Measurements from ENCODE around the gene RTN4. TPM values are rescaled to one million over a fixed set of nuclear protein-coding genes. Genes with fewer than 3 reads are reported as not detected.

The RTN4 gene
- polyA plus RNA-seq, 2 donors: 116 to 121 TPM

- Histone ChIP-seq H3K4me1 (ENCODE audit: control insufficient read depth in 2 of 2, insufficient read depth in 2 of 2, low read length in 1 of 2) (peaks cover 0 to 16% of the 10 kb centered on the region in 2 donors), H3K4me3 (ENCODE audit: low read depth in 1 of 2, low read length in 2 of 2) (no peak overlapping the region), H3K9me3 (ENCODE audit: control insufficient read depth in 2 of 2, insufficient read depth in 1 of 2, low read depth in 1 of 2, low read length in 1 of 2) (no peaks in the 10 kb centered on the region), H3K27ac (ENCODE audit: low read depth in 2 of 2, low read length in 1 of 2) (peak overlapping the region in 1 of 2 donors; percentile 42), H3K27me3 (ENCODE audit: control insufficient read depth in 1 of 2, insufficient read depth in 2 of 2, low read length in 2 of 2) (no peaks in the 10 kb centered on the region), H3K36me3 (ENCODE audit: control insufficient read depth in 2 of 2, insufficient read depth in 2 of 2, low read length in 1 of 2) (no peaks in the 10 kb centered on the region)
- WGBS, 2 donors: 94 to 97% methylated on average over 13 of the region's 13 CpGs
Measured at GRCh38 chr2:54962511-54962910, 87.7 kb downstream of the RTN4 start.

GRCh38 chr2:54960164-54960563, 90.1 kb downstream of the RTN4 start:
- Histone ChIP-seq H3K27ac (ENCODE audit: low read depth in 2 of 2, low read length in 1 of 2) (no peak overlapping the region), H3K9me3 (ENCODE audit: control insufficient read depth in 2 of 2, insufficient read depth in 1 of 2, low read depth in 1 of 2, low read length in 1 of 2) (no peaks in the 10 kb centered on the region), H3K4me3 (ENCODE audit: low read depth in 1 of 2, low read length in 2 of 2) (no peak overlapping the region), H3K36me3 (ENCODE audit: control insufficient read depth in 2 of 2, insufficient read depth in 2 of 2, low read length in 1 of 2) (no peaks in the 10 kb centered on the region), H3K4me1 (ENCODE audit: control insufficient read depth in 2 of 2, insufficient read depth in 2 of 2, low read length in 1 of 2) (peaks cover 0 to 8% of the 10 kb centered on the region in 2 donors), H3K27me3 (ENCODE audit: control insufficient read depth in 1 of 2, insufficient read depth in 2 of 2, low read length in 2 of 2) (no peaks in the 10 kb centered on the region)
- WGBS, 2 donors: 79 to 85% methylated on average over 7 of the region's 7 CpGs

- 85 to 90% methylated on average over 14 of the region's 14 CpGs for WGBS, 2 donors
Measured at GRCh38 chr2:54958717-54959371, 91.4 kb downstream of the RTN4 start.

GRCh38 chr2:54957321-54957999, 92.8 kb downstream of the RTN4 start:
- whole genome bisulfite sequencing, 2 donors: 92 to 95% methylated on average over 18 of the region's 18 CpGs
- Histone ChIP-seq H3K4me1 (ENCODE audit: control insufficient read depth in 2 of 2, insufficient read depth in 2 of 2, low read length in 1 of 2) (peaks cover 0 to under 1% of the 10 kb centered on the region in 2 donors), H3K4me3 (ENCODE audit: low read depth in 1 of 2, low read length in 2 of 2) (no peak overlapping the region), H3K36me3 (ENCODE audit: control insufficient read depth in 2 of 2, insufficient read depth in 2 of 2, low read length in 1 of 2) (no peaks in the 10 kb centered on the region), H3K9me3 (ENCODE audit: control insufficient read depth in 2 of 2, insufficient read depth in 1 of 2, low read depth in 1 of 2, low read length in 1 of 2) (no peaks in the 10 kb centered on the region), H3K27ac (ENCODE audit: low read depth in 2 of 2, low read length in 1 of 2) (no peak overlapping the region), H3K27me3 (ENCODE audit: control insufficient read depth in 1 of 2, insufficient read depth in 2 of 2, low read length in 2 of 2) (no peaks in the 10 kb centered on the region)

More at GRCh38 chr2:54958717-54959371, 91.4 kb downstream of the RTN4 start:
- no peaks in the 10 kb centered on the region for H3K9me3 ChIP-seq (ENCODE audit: control insufficient read depth in 2 of 2, insufficient read depth in 1 of 2, low read depth in 1 of 2, low read length in 1 of 2)
- no peak overlapping the region for H3K4me3 ChIP-seq (ENCODE audit: low read depth in 1 of 2, low read length in 2 of 2)
- peaks cover 0 to 7% of the 10 kb centered on the region in 2 donors for H3K4me1 ChIP-seq (ENCODE audit: control insufficient read depth in 2 of 2, insufficient read depth in 2 of 2, low read length in 1 of 2)
- no peaks in the 10 kb centered on the region for H3K36me3 ChIP-seq (ENCODE audit: control insufficient read depth in 2 of 2, insufficient read depth in 2 of 2, low read length in 1 of 2)
- H3K27me3 ChIP-seq (ENCODE audit: control insufficient read depth in 1 of 2, insufficient read depth in 2 of 2, low read length in 2 of 2): no peaks in the 10 kb centered on the region
- H3K27ac ChIP-seq (ENCODE audit: low read depth in 2 of 2, low read length in 1 of 2): no peak overlapping the region

DNA sequence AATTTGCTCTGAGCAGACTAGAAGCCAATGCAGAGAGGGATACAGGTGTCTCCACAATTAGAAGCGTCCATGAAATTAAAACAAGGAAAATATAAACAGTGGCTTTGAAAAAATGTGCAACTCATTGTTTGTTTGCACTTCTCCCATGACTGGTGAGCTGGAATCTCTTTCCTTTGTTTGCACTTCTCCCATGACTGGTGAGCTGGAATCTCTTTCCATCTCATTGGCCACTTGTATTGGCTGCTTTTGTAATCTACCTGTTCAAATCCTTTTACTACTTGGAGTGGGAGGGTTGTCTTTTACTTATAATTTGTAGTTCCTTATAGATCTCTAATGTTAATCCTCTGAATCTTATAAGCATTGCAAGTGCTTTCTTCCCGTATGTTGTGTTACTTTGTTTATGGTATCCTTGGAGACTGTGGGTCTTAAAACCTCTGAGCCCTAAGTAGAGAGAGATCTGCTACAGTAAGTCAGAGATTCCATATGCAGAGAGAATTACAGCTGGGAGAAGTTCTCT, 94.1 kb downstream of the RTN4 start:
- no peaks in the 10 kb centered on the region for H3K27me3 ChIP-seq (ENCODE audit: control insufficient read depth in 1 of 2, insufficient read depth in 2 of 2, low read length in 2 of 2)
- H3K4me1 ChIP-seq (ENCODE audit: control insufficient read depth in 2 of 2, insufficient read depth in 2 of 2, low read length in 1 of 2): no peaks in the 10 kb centered on the region
- H3K4me3 ChIP-seq (ENCODE audit: low read depth in 1 of 2, low read length in 2 of 2): no peak overlapping the region
- WGBS, 2 donors: 42 to 65% methylated on average over 2 of the region's 2 CpGs
- H3K9me3 ChIP-seq (ENCODE audit: control insufficient read depth in 2 of 2, insufficient read depth in 1 of 2, low read depth in 1 of 2, low read length in 1 of 2): no peaks in the 10 kb centered on the region
- no peak overlapping the region for H3K27ac ChIP-seq (ENCODE audit: low read depth in 2 of 2, low read length in 1 of 2)
- no peaks in the 10 kb centered on the region for H3K36me3 ChIP-seq (ENCODE audit: control insufficient read depth in 2 of 2, insufficient read depth in 2 of 2, low read length in 1 of 2)

- Histone ChIP-seq H3K27me3 (ENCODE audit: control insufficient read depth in 1 of 2, insufficient read depth in 2 of 2, low read length in 2 of 2) (no peaks in the 10 kb centered on the region), H3K4me3 (ENCODE audit: low read depth in 1 of 2, low read length in 2 of 2) (no peak overlapping the region), H3K9me3 (ENCODE audit: control insufficient read depth in 2 of 2, insufficient read depth in 1 of 2, low read depth in 1 of 2, low read length in 1 of 2) (no peaks in the 10 kb centered on the region), H3K27ac (ENCODE audit: low read depth in 2 of 2, low read length in 1 of 2) (peak overlapping the region in 1 of 2 donors; percentile 17), H3K4me1 (ENCODE audit: control insufficient read depth in 2 of 2, insufficient read depth in 2 of 2, low read length in 1 of 2) (no peaks in the 10 kb centered on the region), H3K36me3 (ENCODE audit: control insufficient read depth in 2 of 2, insufficient read depth in 2 of 2, low read length in 1 of 2) (no peaks in the 10 kb centered on the region)
- 64 to 71% methylated on average over 9 of the region's 9 CpGs for WGBS, 2 donors
Measured at GRCh38 chr2:54955358-54956110, 94.7 kb downstream of the RTN4 start.

- no peak overlapping the region for H3K4me3 ChIP-seq (ENCODE audit: low read depth in 1 of 2, low read length in 2 of 2)
- no peak overlapping the region for H3K27ac ChIP-seq (ENCODE audit: low read depth in 2 of 2, low read length in 1 of 2)
- no peaks in the 10 kb centered on the region for H3K4me1 ChIP-seq (ENCODE audit: control insufficient read depth in 2 of 2, insufficient read depth in 2 of 2, low read length in 1 of 2)
- no peaks in the 10 kb centered on the region for H3K27me3 ChIP-seq (ENCODE audit: control insufficient read depth in 1 of 2, insufficient read depth in 2 of 2, low read length in 2 of 2)
- H3K36me3 ChIP-seq (ENCODE audit: control insufficient read depth in 2 of 2, insufficient read depth in 2 of 2, low read length in 1 of 2): no peaks in the 10 kb centered on the region
- no peaks in the 10 kb centered on the region for H3K9me3 ChIP-seq (ENCODE audit: control insufficient read depth in 2 of 2, insufficient read depth in 1 of 2, low read depth in 1 of 2, low read length in 1 of 2)
- 97 to 98% methylated on average over 3 of the region's 3 CpGs for WGBS, 2 donors
Measured at GRCh38 chr2:54954705-54955357, 95.4 kb downstream of the RTN4 start.

DNA sequence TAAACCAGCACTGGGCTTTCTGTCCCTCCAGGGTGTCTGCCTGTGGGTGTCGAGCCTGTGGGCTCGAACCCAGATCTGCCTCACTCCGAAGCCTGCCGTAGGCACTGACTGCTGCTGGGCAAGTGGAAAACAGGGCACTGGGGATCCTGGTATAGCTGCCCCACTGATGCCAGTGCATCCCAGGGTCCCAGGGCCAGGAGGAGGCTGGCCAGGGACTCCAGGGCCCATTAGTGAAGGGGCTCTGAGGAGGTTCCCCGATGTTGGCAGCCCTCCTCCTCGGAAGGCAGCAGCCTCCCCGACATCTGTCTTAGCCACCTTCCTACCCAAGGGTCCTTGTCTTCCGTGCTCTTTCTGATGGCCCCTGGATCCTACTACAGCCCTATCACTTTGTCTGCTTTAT, 96.1 kb downstream of the RTN4 start:
- H3K36me3 ChIP-seq (ENCODE audit: control insufficient read depth in 2 of 2, insufficient read depth in 2 of 2, low read length in 1 of 2): no peaks in the 10 kb centered on the region
- H3K27ac ChIP-seq (ENCODE audit: low read depth in 2 of 2, low read length in 1 of 2): no peak overlapping the region
- H3K4me3 ChIP-seq (ENCODE audit: low read depth in 1 of 2, low read length in 2 of 2): no peak overlapping the region
- 82 to 86% methylated on average over 8 of the region's 8 CpGs for WGBS, 2 donors
- peaks cover 0 to under 1% of the 10 kb centered on the region in 2 donors for H3K4me1 ChIP-seq (ENCODE audit: control insufficient read depth in 2 of 2, insufficient read depth in 2 of 2, low read length in 1 of 2)
- no peaks in the 10 kb centered on the region for H3K27me3 ChIP-seq (ENCODE audit: control insufficient read depth in 1 of 2, insufficient read depth in 2 of 2, low read length in 2 of 2)
- H3K9me3 ChIP-seq (ENCODE audit: control insufficient read depth in 2 of 2, insufficient read depth in 1 of 2, low read depth in 1 of 2, low read length in 1 of 2): no peaks in the 10 kb centered on the region

GRCh38 chr2:54952978-54953456, 97.2 kb downstream of the RTN4 start:
- Histone ChIP-seq H3K27ac (ENCODE audit: low read depth in 2 of 2, low read length in 1 of 2) (no peak overlapping the region), H3K9me3 (ENCODE audit: control insufficient read depth in 2 of 2, insufficient read depth in 1 of 2, low read depth in 1 of 2, low read length in 1 of 2) (no peaks in the 10 kb centered on the region), H3K4me3 (ENCODE audit: low read depth in 1 of 2, low read length in 2 of 2) (no peak overlapping the region), H3K4me1 (ENCODE audit: control insufficient read depth in 2 of 2, insufficient read depth in 2 of 2, low read length in 1 of 2) (peaks cover 7 to 8% of the 10 kb centered on the region in 2 donors), H3K36me3 (ENCODE audit: control insufficient read depth in 2 of 2, insufficient read depth in 2 of 2, low read length in 1 of 2) (no peaks in the 10 kb centered on the region), H3K27me3 (ENCODE audit: control insufficient read depth in 1 of 2, insufficient read depth in 2 of 2, low read length in 2 of 2) (no peaks in the 10 kb centered on the region)
- 74 to 75% methylated on average over 9 of the region's 9 CpGs for WGBS, 2 donors
